GM15510 (cell line): ENCODE measurements around the gene CRYBA2.

Source experiments
- POLR2A ChIP-seq: IDR thresholded peaks from 3 replicates; pipeline ENCODE4 v1.6.1; 2011; ENCODE audit warnings: borderline replicate concordance; ENCODE audit not compliant: insufficient read length; ENCODE audit errors: extremely low read depth

Gene CRYBA2

DNA sequence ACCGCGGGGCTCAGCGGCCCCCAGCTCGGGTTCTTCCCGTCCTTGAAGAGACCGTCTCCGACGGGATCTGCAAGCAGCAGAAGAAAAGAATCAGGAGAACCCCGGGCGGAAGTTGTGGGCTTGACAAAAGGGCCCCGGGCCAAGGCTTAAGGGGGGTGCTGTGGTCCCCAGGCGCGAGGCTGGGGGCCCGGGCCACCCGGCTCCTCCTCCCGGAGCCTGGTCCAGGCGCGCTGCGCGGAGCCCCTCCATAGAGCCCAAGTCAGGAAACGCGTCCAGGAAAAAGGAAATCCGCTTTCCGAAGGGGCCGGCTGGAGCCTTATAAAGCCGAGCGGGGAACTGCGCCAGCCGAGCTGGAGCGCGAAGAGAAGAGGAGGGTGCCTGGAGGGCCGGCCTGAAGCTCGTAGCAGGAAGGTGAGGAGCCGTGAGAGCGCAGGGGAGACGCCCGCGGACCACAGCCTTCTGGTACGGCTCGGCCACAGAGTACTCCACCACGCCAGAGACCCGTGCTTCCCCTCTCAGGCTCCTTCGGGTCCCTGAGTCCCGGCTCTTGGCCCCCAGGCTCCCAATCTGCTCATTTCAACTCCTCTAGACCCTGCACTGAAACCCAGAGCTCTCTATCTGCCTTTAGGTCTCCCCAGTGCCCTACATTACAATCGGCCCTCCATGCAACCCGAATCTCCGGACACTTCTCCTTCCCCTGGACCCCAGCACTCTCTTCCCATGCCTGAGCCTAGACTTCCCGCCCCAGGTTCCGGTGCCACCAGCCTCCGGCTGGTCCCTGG, 8.8 kb downstream of the CRYBA2 start:
- no peak for TF ChIP-seq POLR2A

DNA sequence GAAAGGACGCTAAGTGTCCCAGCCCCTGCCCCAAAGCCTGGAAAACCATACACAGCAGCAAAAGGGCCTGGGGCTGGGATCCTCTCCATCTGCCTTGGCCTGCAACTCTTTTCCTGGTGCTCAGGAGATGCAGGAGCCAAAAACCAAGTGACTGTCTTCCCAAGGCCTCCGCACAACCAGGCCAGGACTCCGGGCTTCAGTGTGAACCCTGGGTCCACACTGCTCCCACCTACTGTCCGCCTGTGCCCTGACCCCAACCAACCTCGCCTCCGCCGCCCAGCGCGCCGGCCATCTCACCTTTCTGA, 9.3 kb downstream of the CRYBA2 start:
- TF ChIP-seq POLR2A: no peak

DNA sequence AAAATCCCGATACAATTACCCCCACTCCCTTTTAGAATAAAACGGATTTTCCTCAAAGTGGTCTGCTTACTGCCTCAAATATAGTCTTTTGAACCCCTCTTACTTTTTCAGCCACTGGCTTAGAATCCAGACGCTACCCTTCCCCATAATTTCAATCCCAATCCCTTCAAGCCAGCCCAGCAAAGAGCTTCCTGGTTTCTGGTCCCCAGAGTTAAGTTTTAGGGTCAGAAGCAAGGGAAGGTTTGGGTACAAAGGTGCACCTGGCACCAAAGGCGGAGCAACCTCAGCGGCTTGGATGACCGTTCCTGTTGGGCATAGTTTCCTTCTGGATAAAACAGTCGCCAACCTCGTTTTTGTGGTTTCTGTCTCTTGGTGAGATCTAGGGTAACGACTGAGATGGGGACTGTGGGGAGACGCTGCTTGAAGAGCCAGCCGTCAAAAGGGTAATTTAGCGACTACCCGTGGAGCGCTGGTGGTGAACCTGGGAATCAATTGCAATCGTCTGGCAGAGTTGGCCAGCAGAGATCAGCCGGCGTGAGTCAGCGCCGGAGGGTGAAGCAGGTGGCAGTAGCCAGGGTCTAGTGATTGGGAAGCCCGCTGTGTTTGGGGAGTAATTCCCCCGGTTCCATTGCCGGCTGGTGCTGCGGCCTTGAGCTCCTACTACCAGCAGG, 9.8 kb downstream of the CRYBA2 start:
- TF ChIP-seq POLR2A: no peak

DNA sequence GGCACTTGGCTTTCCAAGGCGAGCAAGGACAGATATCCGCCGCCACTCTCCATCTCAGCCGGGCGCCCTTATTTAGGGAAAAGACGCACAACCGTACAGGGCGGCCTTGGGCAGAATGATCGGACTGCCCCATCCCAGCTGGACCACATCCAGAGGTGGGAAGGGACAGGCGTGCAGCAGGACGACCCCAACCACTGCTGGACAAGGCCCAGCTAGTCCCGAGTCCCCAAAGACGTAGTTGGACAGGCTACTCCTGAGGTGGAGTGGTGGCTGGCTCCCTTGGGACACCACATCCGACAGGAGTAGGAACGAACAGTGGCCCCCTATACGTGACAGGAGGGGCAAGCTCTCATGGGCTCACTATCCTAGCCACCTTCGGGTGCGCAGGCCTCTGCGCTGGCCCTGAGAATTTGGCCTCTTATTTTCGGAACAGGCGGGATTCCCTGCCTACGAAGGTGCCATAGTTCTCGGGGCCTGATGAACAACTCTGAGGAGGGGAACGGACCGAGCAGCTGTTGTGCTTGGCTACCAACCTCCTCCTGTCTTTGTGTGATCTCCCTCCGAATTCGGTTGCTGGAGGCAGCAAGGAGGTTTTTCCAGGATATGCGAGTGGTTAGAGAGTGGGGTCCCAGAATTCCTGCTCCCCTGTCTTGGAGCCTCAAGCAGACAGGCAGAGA, 10.5 kb downstream of the CRYBA2 start:
- no peak for TF ChIP-seq POLR2A

DNA sequence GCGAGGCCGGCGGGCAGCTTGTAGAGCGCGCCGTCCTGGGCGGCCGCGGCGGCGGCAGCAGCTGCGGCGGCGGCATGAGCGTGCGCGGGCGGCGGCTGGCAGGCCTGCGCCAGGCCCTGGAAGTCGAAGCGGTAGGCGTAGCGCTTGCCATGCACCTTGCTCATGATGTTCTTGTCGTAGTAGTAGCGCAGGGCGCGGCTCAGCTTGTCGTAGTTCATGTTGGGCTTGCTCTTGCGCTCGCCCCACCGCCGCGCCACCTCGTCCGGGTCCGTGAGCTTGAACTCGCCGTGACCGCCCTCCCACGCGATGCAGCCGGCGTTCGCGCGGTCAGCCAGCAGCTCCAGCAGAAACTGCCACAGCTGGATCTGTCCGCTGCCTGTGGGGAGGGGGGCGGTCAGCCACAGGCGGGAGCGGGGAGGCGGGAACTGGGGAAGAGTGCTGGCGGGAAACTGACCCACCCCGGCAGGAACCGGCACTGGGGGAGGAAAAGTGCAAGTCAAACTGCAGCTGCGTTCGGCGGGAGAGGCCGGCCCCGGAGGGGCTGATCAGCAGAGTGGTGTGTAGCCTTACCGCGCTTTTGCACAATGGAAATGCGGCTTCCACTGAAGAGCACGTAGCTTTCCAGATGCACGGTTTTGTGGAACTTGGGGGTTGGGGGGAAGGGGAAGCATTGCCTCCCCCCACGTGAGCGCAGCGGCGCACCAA, 11.2 kb downstream of the CRYBA2 start:
- TF ChIP-seq POLR2A: no peak

DNA sequence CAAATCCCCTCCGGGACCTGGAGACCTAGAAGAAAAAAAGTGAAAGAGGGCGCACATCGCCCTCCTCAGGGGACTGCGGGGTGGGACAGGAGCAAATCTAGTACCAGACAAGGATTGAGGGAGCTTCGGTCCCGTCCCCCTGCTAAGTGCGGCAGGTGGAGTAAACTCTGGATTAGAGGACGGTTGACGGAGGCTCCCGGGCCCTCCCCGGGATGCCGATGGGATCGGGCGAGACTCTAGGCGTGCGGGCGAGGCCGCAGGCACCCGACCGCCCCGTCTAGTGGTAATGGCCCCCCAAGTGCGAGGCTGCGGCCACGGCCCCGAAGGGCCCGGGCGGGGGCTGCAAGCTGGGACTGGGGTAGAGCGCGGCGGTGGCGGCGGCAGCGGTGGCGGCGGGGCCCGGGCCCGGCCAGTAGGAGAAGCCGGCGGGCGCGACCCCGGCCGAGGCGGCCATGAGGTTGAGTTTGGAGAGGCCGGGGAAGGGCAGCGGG, 11.8 kb downstream of the CRYBA2 start:
- no peak for TF ChIP-seq POLR2A

DNA sequence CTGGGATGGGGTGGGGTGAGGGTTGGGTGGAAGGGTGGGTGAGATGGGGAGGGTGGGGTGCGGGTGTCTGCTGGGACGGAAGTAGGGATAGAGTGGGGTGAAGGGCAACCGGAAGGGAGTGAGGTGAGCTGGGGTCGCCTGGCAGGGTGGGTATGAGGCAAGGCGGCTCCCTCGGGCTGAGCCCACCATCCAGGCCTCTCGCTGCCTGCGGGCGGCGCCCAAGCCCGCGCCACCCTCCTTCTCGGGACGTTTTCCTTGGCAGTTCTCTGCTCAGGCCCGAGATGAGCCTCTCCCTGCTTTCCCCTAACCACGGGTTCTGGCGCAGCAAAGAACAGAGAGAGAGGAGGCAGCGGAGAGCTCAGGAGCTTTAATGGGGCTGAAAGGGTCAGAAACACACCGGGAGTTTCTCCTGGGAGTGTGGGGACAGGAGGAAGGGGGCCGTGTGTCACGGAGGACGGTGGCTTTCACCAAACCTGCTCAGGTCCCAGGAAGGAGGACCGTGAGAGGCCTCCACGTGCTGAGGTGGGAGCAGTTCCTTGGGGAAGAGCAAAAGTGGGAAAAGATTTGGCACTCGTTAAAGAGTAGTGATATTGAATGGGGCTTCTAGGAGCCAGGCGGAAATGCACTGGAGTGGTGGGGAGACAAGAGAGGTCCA, 12.4 kb downstream of the CRYBA2 start:
- TF ChIP-seq POLR2A: no peak

DNA sequence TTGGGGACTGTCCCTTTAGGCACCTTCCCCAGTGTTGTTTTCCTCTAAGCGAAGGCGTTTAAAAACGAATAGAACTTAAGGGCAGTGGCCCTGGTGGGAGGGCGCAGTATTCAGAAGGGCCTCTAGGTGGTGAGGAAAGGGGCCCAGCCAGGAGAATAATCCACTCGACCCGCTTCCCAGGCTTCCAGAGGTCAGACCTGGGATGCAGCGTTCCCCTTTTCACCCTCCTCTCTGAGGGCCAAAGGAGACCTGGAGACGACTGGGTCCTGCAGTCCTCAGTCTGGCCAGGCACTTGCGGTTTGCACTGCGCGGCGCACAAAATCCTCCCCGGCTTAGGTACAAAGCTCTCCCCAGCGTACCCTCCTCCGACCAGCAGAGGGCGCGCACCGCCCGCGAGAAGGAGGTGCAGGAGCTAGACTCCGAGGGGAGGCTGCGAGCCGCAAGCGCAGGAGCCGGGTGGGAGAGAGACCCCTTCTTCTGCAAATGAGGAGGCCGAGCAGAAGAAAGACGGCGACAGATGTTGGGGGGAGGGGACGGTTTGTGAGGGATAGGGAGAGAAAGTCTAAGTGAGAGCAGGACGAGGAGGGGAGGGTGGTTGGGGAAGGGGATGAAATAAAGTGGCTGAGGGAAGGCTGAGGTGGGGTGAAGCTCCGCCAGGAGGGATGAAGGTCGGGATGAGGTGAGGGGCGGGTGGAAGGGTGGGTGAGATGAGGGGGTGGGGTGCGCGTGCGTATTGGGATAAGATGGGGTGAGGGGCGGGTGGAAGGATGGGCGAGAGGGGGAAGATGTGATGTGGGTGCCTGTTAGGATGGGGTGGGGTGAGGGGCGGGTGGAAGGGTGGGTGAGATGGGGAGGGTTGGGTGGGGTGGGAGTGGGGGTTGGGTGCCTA, 13.1 kb downstream of the CRYBA2 start:
- TF ChIP-seq POLR2A: no peak

DNA sequence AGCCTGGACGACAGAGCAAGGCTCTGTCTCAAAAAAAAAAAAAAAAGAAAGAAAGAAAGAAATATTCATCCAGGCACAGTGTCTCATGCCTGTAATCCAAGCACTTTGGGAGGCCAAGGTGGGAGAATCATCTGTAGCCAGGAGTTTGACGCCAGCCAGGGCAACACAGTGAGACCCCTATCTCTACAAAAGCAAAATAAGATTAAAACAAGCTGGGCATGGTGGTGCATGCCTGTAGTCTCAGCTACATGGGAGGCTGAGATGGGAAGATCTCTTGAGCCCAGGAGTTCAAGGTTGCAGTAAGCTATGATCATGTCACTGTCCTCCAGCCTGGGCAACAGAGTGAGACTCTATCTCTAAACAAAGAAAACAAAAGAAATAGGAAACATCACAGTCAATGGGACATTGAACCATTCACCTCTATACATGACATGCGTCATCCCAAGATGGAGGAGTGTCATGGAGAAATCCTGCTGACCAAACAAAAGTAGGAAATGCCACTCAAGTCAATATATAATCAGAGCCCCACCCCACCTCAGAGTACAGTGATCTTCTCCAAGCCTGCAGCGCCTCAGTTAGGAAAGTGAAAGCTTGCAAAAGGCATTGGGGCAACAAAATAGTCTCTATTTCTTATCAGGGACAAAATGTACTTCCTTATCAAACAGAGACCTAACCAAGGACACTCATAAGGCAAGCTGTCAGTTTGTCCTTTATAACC, 18.0 kb downstream of the CRYBA2 start:
- no peak for TF ChIP-seq POLR2A

DNA sequence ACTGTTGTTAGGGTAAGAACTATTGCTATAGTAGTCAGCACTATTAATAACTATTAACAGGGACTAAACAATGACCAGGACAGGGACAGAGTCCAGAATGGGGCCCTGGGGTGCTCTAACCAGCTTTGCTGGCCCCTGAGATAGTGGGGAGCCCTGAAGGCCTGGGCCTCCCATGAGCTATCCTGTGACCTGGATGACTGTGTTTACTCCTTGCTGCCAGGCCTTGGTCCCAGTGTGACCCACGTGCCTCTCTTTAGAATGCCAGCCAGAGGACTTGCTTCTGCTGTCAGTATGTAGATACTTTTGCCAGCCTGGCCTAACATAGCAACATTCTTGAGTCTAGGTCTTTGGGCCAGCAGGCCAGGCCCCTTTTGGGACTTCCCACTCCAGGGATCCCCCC, 22.3 kb downstream of the CRYBA2 start:
- TF ChIP-seq POLR2A: no peak

DNA sequence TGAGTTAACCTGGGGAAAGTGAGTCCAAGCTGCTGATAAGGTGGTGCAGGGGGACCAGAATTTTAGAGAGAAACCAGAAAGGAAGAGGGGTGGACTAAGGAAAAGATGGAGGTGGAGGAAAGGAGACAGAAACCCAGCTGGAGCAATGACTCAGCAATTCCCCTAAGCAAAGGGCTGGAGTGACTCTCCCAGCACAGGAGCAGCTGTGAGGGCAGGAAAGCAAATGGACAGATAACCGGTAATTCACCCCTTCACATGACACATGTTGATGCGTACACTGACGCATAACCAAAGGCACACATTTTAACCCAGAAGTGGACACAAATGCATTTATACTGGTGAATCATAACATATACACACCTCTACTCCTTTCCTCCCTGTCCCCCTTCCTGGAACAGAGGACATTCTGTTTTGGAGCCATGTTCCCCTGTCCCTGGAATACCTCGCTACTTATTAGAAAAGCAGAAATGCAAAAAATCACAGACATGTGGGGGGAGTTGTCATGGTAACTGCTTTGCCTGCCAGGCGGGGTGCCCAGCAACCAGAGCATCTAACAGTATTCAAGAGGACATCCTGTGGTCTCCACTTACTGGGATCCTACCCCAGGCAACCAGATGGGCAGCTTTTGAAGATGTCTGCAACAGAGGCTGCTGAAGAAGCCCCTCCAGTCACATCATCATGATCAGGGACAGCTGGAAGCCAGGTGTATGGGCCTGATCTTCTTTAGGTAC, 29.0 kb downstream of the CRYBA2 start:
- no peak for TF ChIP-seq POLR2A

DNA sequence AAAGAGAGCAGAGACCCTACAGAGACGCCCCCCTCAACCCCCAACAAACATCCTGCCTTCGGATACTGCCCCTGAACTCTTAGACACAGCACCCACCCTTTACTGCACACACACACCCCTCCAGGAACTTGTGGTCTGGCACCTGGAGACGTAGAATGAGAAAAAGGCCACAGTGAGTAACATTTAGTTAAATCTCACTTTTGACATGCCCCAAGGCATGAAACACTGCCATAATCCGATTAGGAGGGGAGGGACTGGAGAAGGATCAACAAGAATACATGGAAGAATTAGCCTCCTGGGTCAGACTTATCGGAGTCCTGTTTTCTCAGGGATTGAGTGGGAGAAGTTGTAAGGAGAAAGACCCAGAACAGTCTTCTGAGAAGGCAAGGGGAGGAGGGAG, 29.6 kb downstream of the CRYBA2 start:
- TF ChIP-seq POLR2A: no peak
